K562 (cell line): ENCODE results near the gene KRT8. TPM values are rescaled to one million over a fixed set of nuclear protein-coding genes. Genes with fewer than 3 reads are reported as not detected.

Experiments
- ARNT ChIP-seq, 2 experiments: fragments of 450-650 bp; IDR thresholded peaks; 2 replicates each; pipeline ENCODE4 v1.6.1; 2016; ENCODE audit warnings: mild to moderate bottlenecking in 1 of 2
- ASH1L ChIP-seq: fragments of 450-650 bp; IDR thresholded peaks from 2 replicates; pipeline ENCODE4 v1.6.1; 2018; ENCODE audit warnings: borderline replicate concordance, mild to moderate bottlenecking, low read depth; ENCODE audit not compliant: partially characterized antibody
- ATF1 ChIP-seq, 2 experiments: fragments of 450-650 bp in 1 of 2; IDR thresholded peaks; 2 replicates each; pipeline ENCODE4 v1.6.1; 2016; ENCODE audit warnings: missing compliant biosample characterization in 1 of 2, missing genetic modification characterization in 1 of 2
- BACH1 ChIP-seq: fragments of 200-800 bp; sonication (Bioruptor generic); IDR thresholded peaks from 2 replicates; pipeline ENCODE4 v1.6.1; 2016; ENCODE audit warnings: missing genetic modification characterization, missing compliant biosample characterization
- GTF2E2 ChIP-seq: fragments of 200-800 bp; sonication (Bioruptor generic); IDR thresholded peaks from 2 replicates; pipeline ENCODE4 v1.6.1; 2016; ENCODE audit warnings: missing genetic modification characterization, missing compliant biosample characterization
- HDAC6 ChIP-seq: IDR thresholded peaks from 2 replicates; pipeline ENCODE4 v1.6.1; 2012; ENCODE audit warnings: low read depth, mild to moderate bottlenecking, control low read depth, inconsistent platforms, low read length, moderate library complexity
- HDAC8 ChIP-seq: fragments of 450-650 bp; IDR thresholded peaks from 2 replicates; pipeline ENCODE4 v1.6.1; 2016; ENCODE audit warnings: mild to moderate bottlenecking, missing genetic modification characterization, moderate library complexity, missing compliant biosample characterization
- NR4A1 ChIP-seq, 2 experiments: fragments of 250-450 bp in 1 of 2; fragments of 450-650 bp in 1 of 2; sonication (Bioruptor Pico) in 1 of 2; IDR thresholded peaks; 2 replicates each; pipeline versions ENCODE4 v1.4.0 to v1.6.1; 2016 to 2020; ENCODE audit warnings: mild to moderate bottlenecking in 2 of 2, missing compliant biosample characterization in 1 of 2, missing genetic modification characterization in 1 of 2, moderate library complexity in 1 of 2
- NRF1 ChIP-seq, 2 experiments: fragments of 450-650 bp; IDR thresholded peaks in 1 of 2; conservative IDR thresholded peaks in 1 of 2; 2 replicates each; pipeline ENCODE4 v1.6.1; 2014; ENCODE audit warnings: mild to moderate bottlenecking in 2 of 2
- PHF8 ChIP-seq: fragments of 200-600 bp; sonication (generic); IDR thresholded peaks from 2 replicates; pipeline ENCODE4 v1.6.1; 2012; ENCODE audit warnings: mixed run types, mild to moderate bottlenecking, inconsistent platforms, low read length, moderate library complexity, borderline replicate concordance
- POLR2AphosphoS2 ChIP-seq: IDR thresholded peaks from 2 replicates; pipeline ENCODE4 v1.6.1; 2012; ENCODE audit warnings: low read length, improper control_type of control experiment
- PTRF ChIP-seq: fragments of 450-650 bp; IDR thresholded peaks from 2 replicates; pipeline ENCODE4 v1.6.1; 2016; ENCODE audit warnings: mild to moderate bottlenecking, missing genetic modification characterization, missing compliant biosample characterization
- PURB ChIP-seq: sonication (generic); formaldehyde crosslinking; IDR thresholded peaks from 2 replicates; pipeline ENCODE4 v1.9.0; 2021; ENCODE audit warnings: low read depth, mild to moderate bottlenecking, missing genetic modification reagents
- SP1 ChIP-seq: sonication (generic); formaldehyde crosslinking; IDR thresholded peaks from 2 replicates; pipeline ENCODE4 v1.8.1; 2022; ENCODE audit warnings: mild to moderate bottlenecking, missing genetic modification reagents
- TOE1 ChIP-seq, 2 experiments: fragments of 450-650 bp in 1 of 2; sonication (generic) in 1 of 2; formaldehyde crosslinking in 1 of 2; IDR thresholded peaks; 2 replicates each; pipeline versions ENCODE4 v1.7.1 to v1.8.0; 2016 to 2022; ENCODE audit warnings: borderline replicate concordance in 2 of 2, mild to moderate bottlenecking in 2 of 2, antibody characterized with exemption in 1 of 2, inconsistent platforms in 1 of 2, low read depth in 1 of 2, missing genetic modification reagents in 1 of 2, moderate library complexity in 1 of 2
- ZNF212 ChIP-seq: fragments of 450-650 bp; formaldehyde crosslinking; IDR thresholded peaks from 2 replicates; pipeline ENCODE4 v1.4.0; 2020; ENCODE audit warnings: mild to moderate bottlenecking
- ZNF311 ChIP-seq: fragments of 250-450 bp; sonication (Bioruptor Pico); IDR thresholded peaks from 2 replicates; pipeline ENCODE4 v1.4.0; 2020; ENCODE audit warnings: mild to moderate bottlenecking, moderate library complexity
- ZNF76 ChIP-seq: fragments of 250-450 bp; sonication (Bioruptor Pico); IDR thresholded peaks from 2 replicates; pipeline ENCODE4 v1.4.0; 2020; ENCODE audit warnings: mild to moderate bottlenecking, moderate library complexity, borderline replicate concordance
- ZSCAN32 ChIP-seq: fragments of 450-650 bp; formaldehyde crosslinking; IDR thresholded peaks from 2 replicates; pipeline ENCODE4 v1.4.0; 2020; ENCODE audit warnings: mild to moderate bottlenecking, moderate library complexity
- polyA plus RNA-seq, 8 experiments: library from polyadenylated mRNA; depleted of rRNA in 4 of 8; stranded (reverse) in 5 of 8; unstranded in 3 of 8; fragments of >200 nt; fragmentation: Nextera tagmentation in 2 of 8; fragmentation: Illumina TruSeq in 1 of 8; extraction: Ambion mirVana in 2 of 8; extraction: Trizol in 1 of 8; gene quantifications; 2 replicates each; pipeline versions ENCODE4 v1.2.1 to v1.2.3, GENCODE V29; 2011 to 2014; ENCODE audit warnings: inconsistent platforms in 1 of 8, missing spikeins in 1 of 8
- total RNA-seq, 7 experiments: library from RNA; depleted of rRNA in 6 of 7; stranded (reverse); fragments of >200 nt in 6 of 7; fragmentation: Illumina TruSeq in 2 of 7; extraction: Trizol in 2 of 7; gene quantifications; 2 replicates each; pipeline versions ENCODE4 v1.2.1 to v1.2.3, GENCODE V29; 2011 to 2021; ENCODE audit warnings: low replicate concordance in 1 of 7
- TF ChIP-seq, protein P1 (sequence below): fragments of 250-450 bp; sonication (Bioruptor Pico); IDR thresholded peaks from 2 replicates; pipeline ENCODE4 v1.8.0; 2022; ENCODE audit warnings: moderate library complexity, mild to moderate bottlenecking, inconsistent platforms
- TF ChIP-seq, protein P2 (sequence below): fragments of 450-650 bp; IDR thresholded peaks from 2 replicates; pipeline ENCODE4 v1.6.1; 2018; ENCODE audit warnings: mild to moderate bottlenecking, low read depth; ENCODE audit not compliant: partially characterized antibody
- TF ChIP-seq, protein P3 (sequence below): fragments of 450-650 bp; formaldehyde crosslinking; IDR thresholded peaks from 2 replicates; pipeline ENCODE4 v1.4.0; 2020; ENCODE audit warnings: mild to moderate bottlenecking

The KRT8 gene
- total and polyA plus RNA-seq, 9 of the 15 experiments (the other 6 are each of a cell fraction or from before 2014, with no cell fraction given), result 41.5 to 661 (median 260) TPM

DNA sequence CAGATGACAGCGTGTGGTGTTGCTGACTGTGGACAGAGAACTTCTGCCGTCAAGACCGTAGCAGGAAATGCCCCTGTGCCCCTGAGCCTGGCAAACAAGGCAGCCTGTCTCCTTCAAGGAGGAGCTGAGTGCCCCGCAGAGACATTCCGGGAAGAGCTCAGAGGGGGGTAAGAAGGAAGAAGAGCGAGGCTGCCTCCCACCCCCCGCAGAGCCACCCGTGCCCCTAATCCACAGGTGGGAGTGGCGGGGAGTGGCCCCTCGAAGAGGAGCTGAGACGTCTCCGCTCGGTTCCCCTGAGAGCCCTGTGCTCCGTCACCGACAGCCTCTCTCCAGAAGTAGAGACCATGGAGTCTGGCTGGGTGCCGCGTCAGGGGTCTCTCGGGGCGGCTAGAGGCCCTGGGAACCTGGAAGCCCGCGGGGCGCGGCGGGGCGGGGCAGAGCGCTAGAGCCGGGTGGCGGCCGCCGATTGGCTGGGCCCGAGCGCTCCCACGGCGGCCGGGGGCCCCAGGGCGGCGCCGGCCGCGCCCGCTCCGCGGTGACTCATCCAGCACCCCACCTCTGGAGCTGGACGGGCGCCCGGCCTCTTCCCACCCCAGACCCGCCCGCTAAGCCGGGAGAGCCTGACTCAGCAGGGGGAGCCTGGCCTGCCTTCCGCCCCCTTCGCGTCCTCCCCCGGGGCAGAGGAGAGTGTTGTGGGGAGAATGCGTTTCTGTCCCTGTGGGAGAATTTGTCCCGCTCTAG, 30.9 kb downstream of the KRT8 start (continued):
- TF ChIP-seq NR4A1 (CRISPR knock-in tag; IDR thresholded peaks at IDR 0.05), result 0 out of 2 replicates have a peak, but pooled peaks have one; percentile 35
- no peak for TF ChIP-seq NR4A1 (tag; IDR thresholded peaks at IDR 0.05)
- no peak for TF ChIP-seq ASH1L
- TF ChIP-seq GTF2E2 (tag), result no peak
- TF ChIP-seq PURB (CRISPR knock-in tag), result no peak
- TF ChIP-seq, protein P1, sequence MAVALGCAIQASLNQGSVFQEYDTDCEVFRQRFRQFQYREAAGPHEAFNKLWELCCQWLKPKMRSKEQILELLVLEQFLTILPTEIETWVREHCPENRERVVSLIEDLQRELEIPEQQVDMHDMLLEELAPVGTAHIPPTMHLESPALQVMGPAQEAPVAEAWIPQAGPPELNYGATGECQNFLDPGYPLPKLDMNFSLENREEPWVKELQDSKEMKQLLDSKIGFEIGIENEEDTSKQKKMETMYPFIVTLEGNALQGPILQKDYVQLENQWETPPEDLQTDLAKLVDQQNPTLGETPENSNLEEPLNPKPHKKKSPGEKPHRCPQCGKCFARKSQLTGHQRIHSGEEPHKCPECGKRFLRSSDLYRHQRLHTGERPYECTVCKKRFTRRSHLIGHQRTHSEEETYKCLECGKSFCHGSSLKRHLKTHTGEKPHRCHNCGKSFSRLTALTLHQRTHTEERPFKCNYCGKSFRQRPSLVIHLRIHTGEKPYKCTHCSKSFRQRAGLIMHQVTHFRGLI, result no peak
- TF ChIP-seq ARNT (IDR thresholded peaks at IDR 0.05), result no peak
- TF ChIP-seq ZNF212 (CRISPR knock-in tag), result no peak
- no peak for TF ChIP-seq SP1
- TF ChIP-seq ZSCAN32 (CRISPR knock-in tag), result no peak
- TF ChIP-seq BACH1 (tag), result no peak
- peak; percentile 85 for TF ChIP-seq ZNF76
- TF ChIP-seq, protein P2, sequence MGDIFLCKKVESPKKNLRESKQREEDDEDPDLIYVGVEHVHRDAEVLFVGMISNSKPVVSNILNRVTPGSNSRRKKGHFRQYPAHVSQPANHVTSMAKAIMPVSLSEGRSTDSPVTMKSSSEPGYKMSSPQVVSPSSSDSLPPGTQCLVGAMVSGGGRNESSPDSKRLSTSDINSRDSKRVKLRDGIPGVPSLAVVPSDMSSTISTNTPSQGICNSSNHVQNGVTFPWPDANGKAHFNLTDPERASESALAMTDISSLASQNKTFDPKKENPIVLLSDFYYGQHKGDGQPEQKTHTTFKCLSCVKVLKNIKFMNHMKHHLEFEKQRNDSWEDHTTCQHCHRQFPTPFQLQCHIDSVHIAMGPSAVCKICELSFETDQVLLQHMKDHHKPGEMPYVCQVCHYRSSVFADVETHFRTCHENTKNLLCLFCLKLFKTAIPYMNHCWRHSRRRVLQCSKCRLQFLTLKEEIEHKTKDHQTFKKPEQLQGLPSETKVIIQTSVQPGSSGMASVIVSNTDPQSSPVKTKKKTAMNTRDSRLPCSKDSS, result no peak
- TF ChIP-seq, protein P3, sequence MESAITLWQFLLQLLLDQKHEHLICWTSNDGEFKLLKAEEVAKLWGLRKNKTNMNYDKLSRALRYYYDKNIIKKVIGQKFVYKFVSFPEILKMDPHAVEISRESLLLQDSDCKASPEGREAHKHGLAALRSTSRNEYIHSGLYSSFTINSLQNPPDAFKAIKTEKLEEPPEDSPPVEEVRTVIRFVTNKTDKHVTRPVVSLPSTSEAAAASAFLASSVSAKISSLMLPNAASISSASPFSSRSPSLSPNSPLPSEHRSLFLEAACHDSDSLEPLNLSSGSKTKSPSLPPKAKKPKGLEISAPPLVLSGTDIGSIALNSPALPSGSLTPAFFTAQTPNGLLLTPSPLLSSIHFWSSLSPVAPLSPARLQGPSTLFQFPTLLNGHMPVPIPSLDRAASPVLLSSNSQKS, result no peak
- TF ChIP-seq TOE1 (IDR thresholded peaks at IDR 0.05; ENCODE audit: borderline replicate concordance), result peak; percentile 51; the same call in 1 of the 2 replicates
- TF ChIP-seq TOE1 (CRISPR knock-in tag; IDR thresholded peaks at IDR 0.05; ENCODE audit: borderline replicate concordance, low read depth), result no peak
- no peak for TF ChIP-seq ATF1 (CRISPR knock-in tag; IDR thresholded peaks at IDR 0.05)
- 0 out of 2 replicates have a peak, but pooled peaks have one; percentile 21 for TF ChIP-seq ATF1 (tag; IDR thresholded peaks at IDR 0.05)
- TF ChIP-seq PTRF, result no peak
- no peak for TF ChIP-seq HDAC8 (tag)
- TF ChIP-seq HDAC6, result no peak
- peak; percentile 69; the same call in 1 of the 2 replicates for TF ChIP-seq PHF8
- no peak for TF ChIP-seq ZNF311 (CRISPR knock-in tag)
- no peak for TF ChIP-seq POLR2AphosphoS2
- peak in 1 of 2 experiments; percentile 10; a peak in 2 of 4 replicates for TF ChIP-seq NRF1 (conservative IDR thresholded peaks at IDR 0.05 in 1 of 2, IDR thresholded peaks at IDR 0.05 in 1 of 2)
